ENCODE data around the gene ABCC11.
"Not testable (repeated sequence)": the region's sequence is repeated elsewhere in the genome, so short reads cannot be mapped to it uniquely, and the experiment has no call there.

ABCC11 gene

DNA sequence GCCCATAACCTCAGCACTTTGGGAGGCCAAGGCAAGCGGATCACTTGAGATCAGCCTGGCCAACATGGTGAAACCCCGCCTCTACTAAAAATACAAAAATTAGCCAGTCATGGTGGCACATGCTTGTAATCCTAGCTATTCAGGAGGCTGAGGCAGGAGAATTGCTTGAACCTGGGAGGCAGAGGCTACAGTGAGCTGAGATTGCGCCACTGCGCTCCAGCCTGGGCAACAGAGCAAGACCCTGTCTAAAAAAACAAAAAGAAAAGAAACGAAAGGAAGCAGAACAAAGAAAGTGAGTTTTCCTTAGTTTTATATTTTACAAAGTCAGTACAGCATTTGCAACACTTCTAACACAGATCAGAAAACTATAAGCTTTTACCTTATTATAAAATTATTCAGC, 80.7 kb downstream of the ABCC11 start:
- not testable (repeated sequence) for DNase-seq (ENCODE audit: extremely low spot score, insufficient read length, low read depth); FAIRE-seq

DNA sequence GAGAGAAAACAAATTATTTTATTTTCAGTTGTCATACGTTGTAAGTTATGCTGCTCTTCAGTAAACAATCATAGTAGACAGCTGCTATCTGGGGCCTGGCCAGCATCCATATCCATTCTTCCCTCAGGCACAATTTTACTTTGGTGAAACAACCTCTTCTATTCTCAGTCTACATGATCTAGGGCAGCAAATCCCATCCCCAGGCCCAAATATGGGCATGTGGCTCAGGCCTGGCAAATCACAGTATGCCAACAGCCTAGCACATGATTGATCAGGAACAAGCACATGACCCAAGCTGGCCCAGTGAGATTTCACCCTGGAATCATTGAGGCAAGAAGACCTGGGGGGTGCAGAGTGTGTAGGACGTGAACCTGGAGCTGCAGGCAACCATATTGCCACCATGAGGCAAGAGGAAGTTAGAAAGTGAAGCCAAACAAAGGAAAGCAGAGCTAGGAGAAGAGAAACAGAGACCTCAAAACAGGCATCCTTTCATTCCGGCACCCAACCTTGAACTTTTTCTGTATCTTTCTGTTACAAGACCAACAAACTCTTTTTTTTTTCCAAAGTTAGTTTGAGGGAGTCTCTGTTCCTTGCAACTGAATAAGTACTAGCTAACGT, 81.3 kb downstream of the ABCC11 start:
- peak; percentile 18 for FAIRE-seq
- DNase-seq (ENCODE audit: extremely low spot score, insufficient read length, low read depth) = no peak

DNA sequence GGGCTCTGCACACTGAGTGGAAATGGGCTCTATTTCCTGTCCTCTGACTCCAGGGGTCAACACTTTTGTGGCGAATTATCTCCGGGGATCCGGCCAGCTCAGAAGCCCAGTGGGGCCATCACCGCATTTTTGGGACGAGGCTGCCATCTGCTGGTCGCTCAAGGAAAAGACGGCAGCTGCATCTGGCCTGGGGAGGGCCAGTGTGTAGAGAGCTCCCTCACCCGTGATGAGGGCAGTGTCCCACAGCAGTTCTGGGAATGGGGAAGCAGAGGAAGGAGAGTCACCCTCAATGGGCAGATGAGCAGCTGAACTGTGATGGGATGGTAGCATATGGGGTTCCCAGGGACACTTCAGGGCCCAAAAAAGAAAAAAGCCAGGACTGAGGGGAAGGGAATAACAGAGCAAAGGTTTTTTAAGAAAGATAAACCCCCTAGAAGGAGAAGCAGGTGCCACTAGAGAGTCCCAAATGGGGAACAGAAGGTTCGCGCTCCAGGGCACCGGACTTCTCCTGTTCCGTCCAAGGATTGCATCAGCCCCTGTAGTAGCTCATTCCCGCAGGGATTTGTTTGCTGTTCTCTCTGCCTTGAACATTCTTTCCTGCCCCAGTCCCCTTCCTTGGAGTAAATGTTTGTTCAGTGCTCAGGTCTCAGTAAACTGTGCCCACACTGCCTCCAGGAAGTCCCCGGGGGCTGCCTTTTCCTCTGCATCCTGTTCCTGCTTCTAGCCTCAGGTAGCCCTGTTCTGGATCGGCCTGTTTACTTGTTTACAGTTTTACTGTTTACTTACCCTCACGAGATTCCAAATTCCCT, 82.2 kb downstream of the ABCC11 start:
- FAIRE-seq (peak; percentile 77), DNase-seq (ENCODE audit: extremely low spot score, insufficient read length, low read depth) (peak; percentile 52)

DNA sequence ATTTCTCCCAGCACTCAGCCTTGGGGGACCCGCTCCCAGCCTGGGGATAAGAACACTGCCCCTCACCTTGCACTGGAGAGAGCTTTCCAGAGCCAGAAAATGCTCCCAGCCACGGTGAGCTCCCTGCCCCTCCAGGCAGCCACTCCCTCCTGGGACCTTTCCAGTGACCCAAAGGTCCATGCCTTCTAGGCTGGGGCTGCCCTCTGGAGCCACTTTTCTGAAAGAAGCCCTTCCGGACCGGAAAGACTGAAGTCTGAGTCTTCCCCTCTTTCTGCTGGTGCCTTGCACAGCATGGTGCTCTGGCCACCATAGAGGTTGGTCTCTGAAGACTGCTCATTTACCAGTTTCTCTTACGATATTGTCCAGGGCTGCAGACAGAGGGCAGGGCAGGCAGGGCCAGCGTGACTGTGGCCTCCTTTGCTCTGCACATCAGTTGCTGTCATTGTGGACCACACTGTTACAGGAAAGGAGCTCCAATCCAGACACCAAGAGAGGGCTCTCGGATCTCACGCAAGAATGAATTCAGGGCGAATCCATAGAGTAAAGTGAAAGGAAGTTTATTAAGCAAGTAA, 84.4 kb downstream of the ABCC11 start:
- FAIRE-seq = no peak

DNA sequence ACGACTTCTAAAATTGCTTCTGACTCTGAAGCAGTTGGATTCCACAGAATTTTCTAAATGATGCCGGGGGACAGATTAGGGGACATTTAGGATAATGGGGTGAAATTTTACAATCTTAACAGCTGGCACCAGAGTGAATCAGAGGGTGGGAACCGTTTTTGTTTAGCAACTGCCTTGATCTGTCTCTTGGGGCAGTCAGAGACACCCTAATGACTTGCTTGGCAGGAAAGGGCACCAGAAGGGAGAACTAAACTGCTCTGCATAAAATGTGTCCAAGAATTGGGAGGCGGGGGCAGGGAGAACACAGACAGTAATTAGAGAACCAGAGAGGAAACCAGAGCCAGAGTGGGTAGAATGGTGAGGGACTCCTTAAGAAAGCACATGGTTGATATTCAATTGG, 85.4 kb downstream of the ABCC11 start:
- FAIRE-seq (no peak), DNase-seq (ENCODE audit: extremely low spot score, insufficient read length, low read depth) (no peak)

More for the DNA sequence above, 84.4 kb downstream of the ABCC11 start:
- no peak for DNase-seq (ENCODE audit: extremely low spot score, insufficient read length, low read depth)

DNA sequence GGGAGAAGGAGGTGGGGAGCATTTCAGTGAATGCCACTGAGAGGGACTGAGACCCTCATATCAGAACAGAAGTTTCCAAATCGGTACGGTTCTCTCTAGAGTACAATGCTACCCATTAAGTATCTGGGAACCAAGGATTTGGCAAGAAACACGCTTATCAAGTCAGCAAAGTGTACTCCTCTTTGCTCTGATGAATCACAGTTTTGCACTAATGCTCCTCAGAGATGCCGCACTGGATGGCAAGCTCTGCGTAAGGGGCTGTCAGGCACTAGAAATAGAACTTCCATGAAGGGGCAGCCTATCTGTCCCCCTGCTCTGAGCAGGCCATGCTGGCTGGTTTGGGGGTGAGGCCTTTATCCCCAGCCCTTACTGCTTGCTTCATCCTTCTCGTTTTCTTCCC, 86.8 kb downstream of the ABCC11 start:
- DNase-seq (ENCODE audit: extremely low spot score, insufficient read length, low read depth) (no peak), FAIRE-seq (no peak)

DNA sequence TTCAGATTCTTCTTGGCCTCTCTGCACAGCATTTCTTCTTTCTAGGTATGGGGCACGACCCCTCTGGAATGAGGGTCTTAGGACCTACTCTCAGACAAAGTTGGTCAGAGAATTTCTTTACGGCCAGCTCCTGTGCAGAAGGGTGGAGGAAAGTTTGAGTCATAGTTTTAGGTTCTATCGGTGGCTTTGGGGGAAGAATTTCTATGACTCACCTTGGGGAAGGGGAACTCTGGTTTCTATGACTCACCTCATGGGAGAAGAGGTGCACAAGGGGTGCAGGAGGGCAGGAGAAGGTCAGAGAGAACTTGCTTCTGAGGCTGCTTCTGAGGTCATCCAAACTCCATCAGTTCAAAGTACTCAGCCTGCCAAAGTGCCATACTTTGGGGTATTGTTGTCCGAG, 89.0 kb downstream of the ABCC11 start:
- peak; percentile 66 for FAIRE-seq

DNA sequence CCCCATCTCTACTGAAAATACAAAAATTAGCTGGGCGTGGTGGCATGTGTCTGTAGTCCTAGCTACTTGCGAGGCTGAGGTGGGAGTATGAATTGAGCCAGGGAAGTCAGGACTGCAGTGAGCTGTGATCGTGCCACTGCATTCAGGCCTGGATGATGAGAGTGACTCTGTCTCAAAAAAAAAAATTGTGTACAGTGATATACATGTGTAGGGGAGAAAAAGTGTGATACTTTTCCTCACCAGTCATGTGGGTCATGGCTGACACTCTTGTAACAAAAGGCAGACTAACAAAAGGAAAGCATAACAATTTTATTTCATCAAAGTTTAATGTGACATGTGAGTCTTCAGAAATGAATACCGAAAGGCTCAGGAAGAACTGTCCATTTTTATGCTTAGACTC, 89.5 kb downstream of the ABCC11 start:
- DNase-seq (ENCODE audit: extremely low spot score, insufficient read length, low read depth) (no peak), FAIRE-seq (peak; percentile 21)

More for the DNA sequence above, 89.0 kb downstream of the ABCC11 start:
- no peak for DNase-seq (ENCODE audit: extremely low spot score, insufficient read length, low read depth)

DNA sequence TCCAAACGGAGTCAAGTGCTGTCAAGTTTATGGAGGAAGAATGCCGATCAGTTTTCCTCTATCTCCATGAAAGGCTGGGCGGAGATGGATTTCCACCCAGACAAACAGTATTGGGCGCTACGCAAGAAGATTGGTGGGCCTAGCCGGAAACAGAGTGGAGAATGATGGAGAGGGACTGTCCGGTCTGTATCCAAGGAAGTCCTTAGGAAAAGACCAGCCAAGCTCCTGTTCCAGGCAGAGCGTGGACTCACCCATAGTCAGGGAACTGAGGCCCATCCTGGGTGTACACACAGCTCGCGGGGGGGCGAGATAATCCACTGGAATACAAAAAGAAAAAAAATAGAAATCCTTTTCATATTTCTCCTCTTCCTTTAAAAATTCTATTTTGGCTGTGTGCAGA, 90.0 kb downstream of the ABCC11 start:
- FAIRE-seq (no peak), DNase-seq (ENCODE audit: extremely low spot score, insufficient read length, low read depth) (no peak)

DNA sequence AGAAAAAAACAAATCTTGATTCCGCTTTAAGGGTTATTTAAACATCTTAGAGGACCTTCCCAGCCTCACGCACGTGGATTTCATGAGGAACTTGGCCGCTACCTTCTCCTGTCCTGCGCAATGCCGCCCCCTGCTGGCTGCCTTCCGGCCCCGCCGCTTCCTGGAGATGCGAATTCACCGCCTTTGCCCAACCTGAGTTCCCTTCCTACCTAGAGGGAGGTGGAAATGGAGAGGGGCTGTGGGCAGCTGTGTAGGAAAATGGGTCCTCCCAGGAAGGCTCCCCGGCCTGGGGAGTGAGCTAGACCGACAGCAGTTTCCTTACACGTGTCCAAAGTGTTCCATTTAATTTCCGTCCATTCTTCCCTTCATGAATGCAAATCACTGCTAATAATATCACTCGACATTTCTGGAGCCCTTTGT, 90.5 kb downstream of the ABCC11 start:
- FAIRE-seq (peak; percentile 78), DNase-seq (ENCODE audit: extremely low spot score, insufficient read length, low read depth) (peak; percentile 42)

DNA sequence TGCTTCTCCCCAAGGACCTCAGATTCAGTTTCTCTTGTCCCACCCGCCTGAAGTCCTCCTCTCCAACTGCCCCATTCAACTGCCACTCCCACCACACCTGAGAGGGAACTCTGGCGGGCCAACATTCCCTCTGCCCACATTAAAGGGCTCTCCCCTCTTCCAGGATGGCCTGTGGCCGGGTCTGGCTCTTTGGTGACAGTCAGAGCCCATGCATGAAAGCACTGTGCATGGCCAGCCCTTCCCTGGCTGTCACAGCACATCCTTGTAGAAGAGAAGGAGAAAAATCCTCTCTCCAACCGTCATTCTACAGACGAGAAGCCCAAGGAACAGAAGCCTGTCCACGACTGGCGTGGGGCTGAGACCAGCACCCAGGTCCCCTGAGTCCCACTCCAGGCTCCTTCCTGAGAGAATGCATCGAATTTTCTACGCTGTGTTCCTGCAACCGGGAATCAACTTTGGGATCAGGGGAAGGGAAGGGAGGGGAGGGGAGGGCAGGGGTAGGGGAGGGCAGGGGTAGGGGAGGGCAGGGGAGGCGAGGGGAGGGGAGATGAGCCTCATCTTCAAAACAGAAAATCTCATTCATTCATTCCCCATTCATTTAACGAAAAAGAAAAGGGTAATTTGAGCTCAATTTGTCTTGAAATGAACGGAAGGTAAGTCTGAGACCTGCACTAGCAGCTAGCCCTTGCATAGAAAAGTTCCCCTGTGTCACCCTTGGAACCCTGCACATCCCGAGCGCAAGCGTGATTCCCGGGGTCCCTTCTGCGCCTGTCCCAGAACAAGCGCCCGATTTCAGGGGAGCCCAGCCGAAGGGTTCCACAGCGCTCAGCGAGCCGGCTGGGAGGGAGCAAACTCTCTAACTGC, 91.2 kb downstream of the ABCC11 start, which contains the start of gene ABCC12:
Gene ABCC12 (minus strand): TSS at position 68 of the 864 bp plus-strand sequence. CDS start 9,569 bp downstream, outside the sequence.
- FAIRE-seq (no peak), DNase-seq (ENCODE audit: extremely low spot score, insufficient read length, low read depth) (no peak)

DNA sequence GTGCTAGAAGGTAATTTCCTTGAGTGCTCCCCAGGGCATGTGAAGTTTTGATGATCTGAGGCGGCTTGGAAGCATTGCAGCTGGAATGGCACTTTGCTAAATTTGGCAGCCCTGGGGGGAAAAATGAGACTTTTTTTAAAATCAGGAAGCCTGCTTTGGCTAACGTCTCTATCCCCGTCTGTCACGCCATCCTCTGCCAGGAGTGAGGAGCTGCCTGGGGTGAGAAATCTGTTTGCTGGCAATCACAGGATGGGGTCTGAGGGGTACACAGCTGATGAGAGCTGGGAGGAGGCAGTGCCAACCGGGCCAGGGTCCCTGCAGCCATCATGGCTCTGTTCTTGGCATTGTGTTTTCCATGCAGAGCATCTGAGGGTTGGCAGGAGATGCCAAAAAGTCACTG, 93.6 kb downstream of the ABCC11 start:
- DNase-seq (ENCODE audit: extremely low spot score, insufficient read length, low read depth) (no peak), FAIRE-seq (no peak)

DNA sequence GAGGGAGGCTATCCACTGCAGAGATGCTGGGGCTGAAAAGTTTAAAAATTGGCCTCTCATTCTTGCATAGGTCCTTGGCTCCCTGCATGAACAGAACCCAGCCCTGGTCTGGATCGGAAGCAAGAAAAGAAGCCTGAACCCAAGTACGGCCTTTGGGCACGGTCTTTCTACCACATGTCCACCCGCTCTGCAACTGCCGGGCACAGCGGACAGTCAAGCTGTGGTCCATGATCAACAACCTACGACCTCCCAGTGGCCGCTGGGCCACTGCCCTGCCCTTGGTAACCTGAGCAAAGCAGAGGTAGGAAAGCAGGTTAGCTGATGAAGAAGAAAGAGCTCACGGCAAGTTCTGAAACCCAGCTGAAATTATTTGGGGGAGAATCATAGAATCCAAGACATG, 95.1 kb downstream of the ABCC11 start:
- DNase-seq (ENCODE audit: extremely low spot score, insufficient read length, low read depth) (no peak), FAIRE-seq (no peak)

DNA sequence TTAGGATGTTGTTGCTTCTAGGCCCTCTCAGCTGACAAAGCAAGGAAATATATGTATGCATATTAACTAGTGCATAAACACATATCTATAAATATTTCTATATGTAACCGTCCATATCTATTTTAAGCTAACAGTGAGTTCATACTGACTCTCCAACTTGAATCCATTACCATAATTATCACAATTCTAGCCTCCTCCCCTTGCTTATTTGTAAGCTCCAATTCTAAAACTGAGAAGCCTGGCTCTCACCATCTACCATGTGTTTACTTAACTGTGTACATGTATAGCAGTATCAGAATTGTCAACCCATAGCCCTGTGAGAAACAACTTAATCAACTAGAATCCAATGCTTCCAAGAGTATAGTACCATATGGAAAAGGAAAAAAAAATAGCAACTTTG, 96.6 kb downstream of the ABCC11 start:
- no peak for FAIRE-seq
- DNase-seq (ENCODE audit: extremely low spot score, insufficient read length, low read depth) = no peak

DNA sequence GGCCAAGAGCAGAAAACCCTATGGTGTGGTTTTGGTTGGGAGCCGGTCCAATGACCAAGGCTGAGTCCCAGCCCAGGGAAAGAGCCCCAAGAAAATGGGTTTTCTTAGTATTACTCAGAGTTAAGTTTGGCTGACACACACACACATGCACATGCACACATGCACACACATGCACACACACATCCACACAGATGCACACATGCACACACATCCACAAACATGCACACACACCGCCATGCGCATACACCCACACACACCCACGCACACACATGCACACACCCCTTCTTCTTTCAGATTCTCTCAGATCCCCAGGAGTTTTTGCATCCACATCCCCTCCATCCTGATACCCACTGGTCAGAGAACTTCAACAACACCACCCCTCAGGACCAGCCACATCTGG, 100.6 kb downstream of the ABCC11 start:
- no peak for FAIRE-seq
- DNase-seq (ENCODE audit: extremely low spot score, insufficient read length, low read depth) = no peak

DNA sequence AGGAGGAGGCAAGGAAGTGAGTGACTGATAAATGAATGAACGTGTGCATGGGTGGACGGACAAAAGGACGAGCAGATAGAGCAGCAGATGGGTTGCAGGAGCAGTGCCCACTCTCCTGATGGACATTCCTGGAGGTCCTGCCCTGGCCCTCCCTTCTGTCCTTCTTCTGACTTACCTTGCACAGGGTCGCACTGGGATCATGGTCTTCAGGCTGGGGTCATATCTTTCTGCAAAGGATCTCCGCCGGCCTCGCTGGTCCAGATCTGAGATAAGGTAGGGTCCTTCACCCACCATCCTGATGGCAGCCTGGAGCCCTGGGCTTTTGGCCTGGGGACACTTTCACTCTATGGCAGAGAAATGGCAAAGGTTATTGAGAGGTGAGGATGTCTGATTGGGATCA, 101.2 kb downstream of the ABCC11 start:
- FAIRE-seq = no peak
- no peak for DNase-seq (ENCODE audit: extremely low spot score, insufficient read length, low read depth)

DNA sequence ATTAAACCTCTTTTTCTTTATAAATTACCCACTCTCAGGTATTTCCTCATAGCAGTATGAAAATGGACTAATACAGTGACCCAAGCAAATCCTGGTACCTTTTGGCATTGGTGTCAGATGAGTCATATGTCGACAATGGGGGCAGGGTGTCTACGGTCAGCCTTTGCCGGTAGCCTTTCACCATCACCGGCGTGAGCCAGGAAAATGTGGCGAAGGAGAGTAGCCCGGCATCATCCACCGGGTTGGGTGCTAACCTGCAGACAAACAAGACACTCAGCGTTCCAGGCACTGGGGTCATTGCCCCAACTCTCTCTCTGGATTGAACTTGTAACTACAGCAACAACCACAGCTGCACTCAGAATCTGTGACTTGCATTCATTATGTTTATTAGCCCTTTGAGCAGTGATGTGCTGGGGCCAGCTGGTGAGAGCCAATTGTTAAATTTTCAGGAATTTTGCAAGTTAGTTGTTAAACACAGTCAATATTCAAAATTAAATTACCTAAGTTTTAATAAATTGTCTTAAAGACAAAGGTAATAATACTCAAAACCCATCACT, 103.4 kb downstream of the ABCC11 start:
- FAIRE-seq (no peak), DNase-seq (ENCODE audit: extremely low spot score, insufficient read length, low read depth) (no peak)

DNA sequence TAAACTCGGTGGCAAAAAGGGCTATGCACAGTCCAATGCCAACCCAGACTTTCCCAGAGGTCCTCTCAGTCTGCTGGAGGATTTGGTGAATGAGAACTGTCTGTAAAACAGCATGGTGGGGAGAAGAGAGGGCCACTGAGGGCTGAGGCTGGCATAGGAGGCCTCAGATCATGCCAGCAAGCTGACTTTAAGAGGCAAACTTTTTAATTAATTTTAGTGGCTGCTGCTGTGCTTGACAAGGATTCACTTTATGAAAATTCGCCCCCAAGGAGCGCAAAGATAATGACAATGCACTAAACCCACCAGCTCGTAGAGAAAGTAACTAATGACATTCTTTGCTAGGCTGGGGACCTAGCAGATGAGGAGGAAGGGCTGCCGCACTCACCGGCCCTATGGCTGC, 106.5 kb downstream of the ABCC11 start:
- FAIRE-seq (no peak), DNase-seq (ENCODE audit: extremely low spot score, insufficient read length, low read depth) (no peak)

DNA sequence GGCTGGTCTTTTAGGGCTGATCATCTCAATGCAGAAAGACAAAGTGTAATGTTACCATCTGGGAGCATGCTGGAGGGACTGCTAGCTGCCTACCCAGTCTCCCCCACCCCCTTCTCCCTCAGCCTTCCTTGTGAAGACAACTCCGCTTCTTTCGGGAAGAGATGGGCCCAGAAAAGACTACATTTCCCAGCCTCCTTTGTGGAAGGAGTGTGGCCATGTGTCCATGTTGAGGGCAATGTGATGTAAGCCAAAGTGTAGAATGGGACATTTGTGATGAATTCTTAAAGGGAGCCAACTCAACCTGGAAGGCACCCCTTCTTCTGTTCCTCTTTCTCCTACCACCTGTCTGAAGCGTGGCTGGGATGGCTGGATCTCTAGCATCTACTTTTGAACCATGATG, 107.8 kb downstream of the ABCC11 start:
- DNase-seq (ENCODE audit: extremely low spot score, insufficient read length, low read depth) = no peak
- no peak for FAIRE-seq

DNA sequence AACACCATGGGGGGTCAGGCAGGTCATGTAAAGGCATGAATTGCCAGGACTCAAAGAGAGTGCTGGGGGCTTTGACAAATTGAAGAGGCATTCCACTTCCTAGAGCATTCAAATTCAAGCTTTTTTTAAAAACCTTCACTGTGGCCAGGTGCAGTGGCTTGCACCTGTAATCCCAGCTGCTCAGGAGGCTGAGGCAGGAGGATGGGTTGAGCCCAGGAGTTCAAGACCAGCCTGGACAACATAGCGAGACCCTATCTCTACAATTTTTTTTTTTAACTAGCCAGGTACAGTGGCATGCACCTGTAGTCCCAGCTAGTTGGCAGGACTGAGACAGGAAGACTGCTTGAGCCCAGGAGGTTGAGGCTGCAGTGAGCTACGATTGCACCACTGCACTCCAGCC, 108.8 kb downstream of the ABCC11 start:
- FAIRE-seq (no peak), DNase-seq (ENCODE audit: extremely low spot score, insufficient read length, low read depth) (no peak)

Measured in GM18507 (cell line).